Nephron (organoid): ENCODE measurements around the gene RBBP4.

Experiments
- H3K27ac Mint-ChIP-seq, 3 experiments: 2 replicates each; pipeline ENCODE4 v1.8.0; 2020; ENCODE audit warnings: mixed read lengths in 3 of 3, mild to moderate bottlenecking in 2 of 3, moderate library complexity in 1 of 3
- H3K27me3 Mint-ChIP-seq: 2 replicates; pipeline ENCODE4 v1.8.0; 2021; ENCODE audit warnings: low read depth, mild to moderate bottlenecking, moderate library complexity, mixed read lengths
- H3K36me3 Mint-ChIP-seq: 2 replicates; pipeline ENCODE4 v1.8.0; 2020; ENCODE audit warnings: low read depth, mixed read lengths
- H3K4me1 Mint-ChIP-seq: 2 replicates; pipeline ENCODE4 v1.8.0; 2020; ENCODE audit warnings: mixed read lengths
- H3K4me3 Mint-ChIP-seq, 3 experiments: 2 replicates each; pipeline ENCODE4 v1.8.0; 2020; ENCODE audit warnings: mild to moderate bottlenecking in 3 of 3, mixed read lengths in 3 of 3, moderate library complexity in 2 of 3
- H3K9me3 Mint-ChIP-seq: 2 replicates; pipeline ENCODE4 v1.8.0; 2020; ENCODE audit warnings: mixed read lengths
- CTCF ChIP-seq, 3 experiments: fragments of 200-600 bp; sonication (generic); IDR thresholded peaks; one replicate each; pipeline ENCODE4 v1.5.0; 2021; ENCODE audit warnings: antibody characterized with exemption in 3 of 3; ENCODE audit not compliant: unreplicated experiment in 3 of 3

The RBBP4 gene

GRCh38 chr1:32647308-32648134 is 3.5 kb upstream of the RBBP4 start:
- Mint-ChIP-seq H3K9me3 (no peaks in the 10 kb centered on the region), H3K4me1 (peaks cover 23% of the 10 kb centered on the region), H3K27ac (peak overlapping the region in 2 of 3 experiments; percentile 44 to 86), H3K27me3 (no peaks in the 10 kb centered on the region), H3K4me3 (peak overlapping the region; percentile 78 to 90 (median 88)), H3K36me3 (peaks cover 19% of the 10 kb centered on the region)
- TF ChIP-seq CTCF (IDR thresholded peaks at IDR 0.05; ENCODE audit: unreplicated experiment in 3 of 3), result no peak

- Mint-ChIP-seq H3K9me3 (no peaks in the 10 kb centered on the region), H3K4me1 (peaks cover 35% of the 10 kb centered on the region), H3K27ac (peak within 1 kb of the TSS; percentile 100)
Observed at GRCh38 chr1:32650248-32650751, 708 bp upstream of the RBBP4 start, which contains the start of gene ZBTB8OS. Gene ZBTB8OS (minus strand): TSS chr1:32650550. CDS start chr1:32650529, 21 bp downstream.

DNA sequence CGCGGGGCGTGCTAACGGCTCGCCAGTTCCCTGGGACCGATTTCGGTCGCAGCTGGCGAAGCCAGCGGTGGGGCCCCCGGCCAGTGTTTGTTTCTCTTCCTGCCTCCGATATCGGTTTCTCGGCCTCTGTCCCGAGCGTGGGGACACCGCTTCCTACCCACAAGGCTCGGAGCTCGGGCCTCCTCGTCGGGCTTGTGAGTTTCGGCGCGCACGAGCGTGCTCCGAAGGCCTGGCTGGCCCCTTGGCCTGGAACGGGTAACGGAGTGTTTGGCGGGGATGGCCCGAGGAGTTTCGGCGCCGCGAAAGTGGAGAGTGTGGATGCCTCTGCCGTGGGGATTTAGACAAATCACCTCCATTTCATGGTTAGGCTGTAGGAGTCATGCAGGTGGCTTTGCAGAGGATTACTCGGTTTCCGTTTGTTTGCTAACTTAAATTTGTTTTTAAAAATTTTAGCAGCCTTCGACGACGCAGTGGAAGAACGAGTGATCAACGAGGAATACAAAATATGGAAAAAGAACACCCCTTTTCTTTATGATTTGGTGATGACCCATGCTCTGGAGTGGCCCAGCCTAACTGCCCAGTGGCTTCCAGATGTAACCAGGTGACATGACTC is 559 bp downstream of the RBBP4 start:
- H3K36me3 Mint-ChIP-seq, result peaks cover 45% of the 10 kb centered on the region
- peak overlapping the region; percentile 93 to 94 (median 94) for H3K4me3 Mint-ChIP-seq
- H3K4me1 Mint-ChIP-seq, result peaks cover 42% of the 10 kb centered on the region
- no peaks in the 10 kb centered on the region for H3K9me3 Mint-ChIP-seq
- H3K27ac Mint-ChIP-seq, result peak overlapping the region; percentile 100
- no peaks in the 10 kb centered on the region for H3K27me3 Mint-ChIP-seq
- TF ChIP-seq CTCF (IDR thresholded peaks at IDR 0.05; ENCODE audit: unreplicated experiment in 3 of 3), result no peak

More at GRCh38 chr1:32650248-32650751, 708 bp upstream of the RBBP4 start, which contains the start of gene ZBTB8OS:
- peak within 1 kb of the TSS; percentile 93 to 94 (median 94) for H3K4me3 Mint-ChIP-seq
- no peaks in the 10 kb centered on the region for H3K27me3 Mint-ChIP-seq
- peaks cover 38% of the 10 kb centered on the region for H3K36me3 Mint-ChIP-seq
- TF ChIP-seq CTCF (IDR thresholded peaks at IDR 0.05; ENCODE audit: unreplicated experiment in 3 of 3), result no peak

GRCh38 chr1:32652244-32652962 is 1.4 kb downstream of the RBBP4 start:
- no peak for TF ChIP-seq CTCF (IDR thresholded peaks at IDR 0.05; ENCODE audit: unreplicated experiment in 3 of 3)
- Mint-ChIP-seq H3K4me3 (peak overlapping the region; percentile 93 to 94 (median 94)), H3K36me3 (peaks cover 53% of the 10 kb centered on the region), H3K27me3 (no peaks in the 10 kb centered on the region), H3K9me3 (no peaks in the 10 kb centered on the region), H3K27ac (peak overlapping the region; percentile 100), H3K4me1 (peaks cover 42% of the 10 kb centered on the region)

GRCh38 chr1:32659581-32659980 is 8.6 kb downstream of the RBBP4 start:
- H3K27ac Mint-ChIP-seq, result no peak overlapping the region
- H3K27me3 Mint-ChIP-seq, result no peaks in the 10 kb centered on the region
- H3K9me3 Mint-ChIP-seq, result no peaks in the 10 kb centered on the region
- no peak for TF ChIP-seq CTCF (IDR thresholded peaks at IDR 0.05; ENCODE audit: unreplicated experiment in 3 of 3)
- no peak overlapping the region for H3K4me3 Mint-ChIP-seq
- peaks cover 10% of the 10 kb centered on the region for H3K4me1 Mint-ChIP-seq
- peaks cover 82% of the 10 kb centered on the region for H3K36me3 Mint-ChIP-seq
